SU-DHL-6 (cell line): Measurements from ENCODE around the gene ESF1.

Experiments
- EZH2phosphoT487 ChIP-seq: fragments of 200-600 bp; sonication (generic), shearing (Covaris generic); conservative IDR thresholded peaks from 2 replicates; pipeline ENCODE4 v1.6.1; 2018; ENCODE audit warnings: mild to moderate bottlenecking, antibody characterized with exemption, low read length, moderate library complexity, mixed read lengths
- TF ChIP-seq, protein P1 (sequence below): fragments of 200-600 bp; sonication (generic); IDR thresholded peaks from one replicate; pipeline ENCODE4 v1.5.1; 2017; ENCODE audit warnings: antibody characterized with exemption, mild to moderate bottlenecking, low read length, moderate library complexity; ENCODE audit not compliant: insufficient read depth, poor library complexity, severe bottlenecking

- TF ChIP-seq, protein P1, sequence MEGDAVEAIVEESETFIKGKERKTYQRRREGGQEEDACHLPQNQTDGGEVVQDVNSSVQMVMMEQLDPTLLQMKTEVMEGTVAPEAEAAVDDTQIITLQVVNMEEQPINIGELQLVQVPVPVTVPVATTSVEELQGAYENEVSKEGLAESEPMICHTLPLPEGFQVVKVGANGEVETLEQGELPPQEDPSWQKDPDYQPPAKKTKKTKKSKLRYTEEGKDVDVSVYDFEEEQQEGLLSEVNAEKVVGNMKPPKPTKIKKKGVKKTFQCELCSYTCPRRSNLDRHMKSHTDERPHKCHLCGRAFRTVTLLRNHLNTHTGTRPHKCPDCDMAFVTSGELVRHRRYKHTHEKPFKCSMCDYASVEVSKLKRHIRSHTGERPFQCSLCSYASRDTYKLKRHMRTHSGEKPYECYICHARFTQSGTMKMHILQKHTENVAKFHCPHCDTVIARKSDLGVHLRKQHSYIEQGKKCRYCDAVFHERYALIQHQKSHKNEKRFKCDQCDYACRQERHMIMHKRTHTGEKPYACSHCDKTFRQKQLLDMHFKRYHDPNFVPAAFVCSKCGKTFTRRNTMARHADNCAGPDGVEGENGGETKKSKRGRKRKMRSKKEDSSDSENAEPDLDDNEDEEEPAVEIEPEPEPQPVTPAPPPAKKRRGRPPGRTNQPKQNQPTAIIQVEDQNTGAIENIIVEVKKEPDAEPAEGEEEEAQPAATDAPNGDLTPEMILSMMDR = no peak
- no peak for TF ChIP-seq EZH2phosphoT487
Measured at GRCh38 chr20:13692802-13693736, 91.7 kb downstream of the ESF1 start.
